GM18870 (cell line): ENCODE measurements around the gene CTXN1.

Source experiments
- ATAC-seq: cut with Tn5 transposase; IDR thresholded peaks from one replicate; pipeline ENCODE4 v1.9.1; 2021; ENCODE audit warnings: moderate library complexity; ENCODE audit not compliant: unreplicated experiment

The CTXN1 gene

DNA sequence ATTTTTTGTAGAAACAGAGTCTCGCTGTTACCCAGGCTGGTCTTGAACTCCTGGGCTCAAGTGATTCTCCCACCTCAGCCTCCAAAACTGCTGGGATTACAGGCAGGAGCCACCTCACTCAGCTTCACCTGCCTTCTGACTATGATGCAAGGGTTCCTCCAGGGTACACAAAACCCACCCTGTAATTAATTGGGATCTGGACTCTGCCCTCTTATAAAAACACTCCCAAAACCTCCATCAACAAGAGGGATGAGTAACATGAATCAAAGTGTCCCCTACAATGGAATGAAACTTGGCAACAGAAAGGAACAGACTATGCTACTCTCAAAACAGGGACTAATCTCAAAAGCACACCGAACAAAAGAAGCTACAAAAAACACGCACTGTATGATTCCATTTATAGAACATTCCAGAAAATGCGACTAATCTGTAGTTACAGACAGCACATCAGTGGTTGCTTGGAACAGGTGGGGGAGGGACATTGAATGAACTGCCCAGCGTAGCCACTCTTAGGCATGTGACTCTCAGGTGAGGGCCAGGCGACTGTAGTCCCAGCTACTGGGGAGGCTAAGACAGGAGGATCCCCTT, 48.6 kb downstream of the CTXN1 start:
- ATAC-seq, result no peak

DNA sequence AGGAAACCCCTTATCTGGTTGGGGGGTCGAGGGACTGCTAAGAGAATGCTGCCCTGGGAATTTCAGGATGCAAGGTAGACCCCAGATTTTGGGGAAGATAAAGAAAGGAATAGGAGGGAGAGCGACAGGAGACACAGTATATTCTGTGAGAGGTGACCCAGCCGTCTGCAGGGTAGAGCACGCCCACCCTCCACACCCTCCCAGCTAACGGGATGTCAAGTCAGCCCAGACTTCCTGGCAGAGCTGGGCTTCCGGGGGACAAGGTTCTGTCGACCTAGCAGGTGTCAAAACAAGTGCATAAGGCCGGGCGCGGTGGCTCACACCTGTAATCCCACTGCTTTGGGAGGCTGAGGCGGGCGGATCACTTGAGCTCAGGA, 51.0 kb downstream of the CTXN1 start:
- no peak for ATAC-seq
